Skeletal muscle cell (primary cell): ENCODE measurements around the gene ZNF74.
"Not testable (repeated sequence)": the region's sequence is repeated elsewhere in the genome, so short reads cannot be mapped to it uniquely, and the experiment has no call there.

Experiments used
- DNase-seq: peaks from one replicate; pipeline ENCODE4 v3.0.0-alpha.2; 2010; ENCODE audit warnings: low read depth
- H3K4me3 ChIP-seq: 2 replicates; pipeline ENCODE4 v1.5.1; 2011; ENCODE audit warnings: low read depth, mild to moderate bottlenecking, control low read depth, low read length, moderate library complexity

The ZNF74 gene

DNA sequence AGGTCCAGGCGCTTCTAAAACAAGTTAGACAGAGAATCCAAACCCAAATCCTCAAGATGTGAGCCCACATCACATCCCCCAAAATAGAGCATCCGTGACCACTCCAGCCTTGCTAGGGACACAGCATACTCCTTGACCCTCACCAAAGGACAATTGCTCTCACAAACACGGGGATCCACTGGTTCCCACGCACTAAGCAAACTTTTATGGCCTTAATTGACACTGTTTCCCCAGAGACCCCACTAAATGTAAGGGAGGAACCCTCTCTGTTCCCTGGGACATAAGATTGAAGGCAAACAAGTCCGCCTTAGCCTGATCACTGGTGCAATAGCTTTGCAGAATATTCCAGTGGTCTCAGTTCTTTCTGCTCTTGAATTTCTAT lies 20.1 kb downstream of the ZNF74 start:
- no peak for DNase-seq

GRCh38 chr22:20414450-20414849 lies 20.5 kb downstream of the ZNF74 start:
- H3K4me3 ChIP-seq: no peak overlapping the region

More for the DNA sequence above, 20.1 kb downstream of the ZNF74 start:
- H3K4me3 ChIP-seq: no peak overlapping the region

DNA sequence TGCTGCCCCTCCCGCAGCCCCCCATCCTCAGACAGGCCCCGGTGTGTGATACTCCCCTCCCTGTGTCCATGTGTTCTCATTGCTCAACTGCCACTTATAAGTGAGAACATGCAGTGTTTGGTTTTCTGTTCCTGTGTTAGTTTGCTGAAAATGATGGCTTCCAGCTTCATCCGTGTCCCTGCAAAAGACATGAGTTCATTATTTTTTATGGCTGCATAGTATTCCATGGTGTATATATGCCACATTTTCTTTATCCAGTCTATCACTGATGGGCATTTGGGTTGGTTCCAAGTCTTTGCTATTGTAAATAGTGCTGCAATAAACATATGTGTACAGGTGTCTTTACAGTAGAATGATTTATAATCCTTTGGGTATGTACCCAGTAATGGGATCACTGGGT lies 21.3 kb downstream of the ZNF74 start:
- not testable (repeated sequence) for H3K4me3 ChIP-seq

More at GRCh38 chr22:20414450-20414849, 20.5 kb downstream of the ZNF74 start:
- no peak for DNase-seq

DNA sequence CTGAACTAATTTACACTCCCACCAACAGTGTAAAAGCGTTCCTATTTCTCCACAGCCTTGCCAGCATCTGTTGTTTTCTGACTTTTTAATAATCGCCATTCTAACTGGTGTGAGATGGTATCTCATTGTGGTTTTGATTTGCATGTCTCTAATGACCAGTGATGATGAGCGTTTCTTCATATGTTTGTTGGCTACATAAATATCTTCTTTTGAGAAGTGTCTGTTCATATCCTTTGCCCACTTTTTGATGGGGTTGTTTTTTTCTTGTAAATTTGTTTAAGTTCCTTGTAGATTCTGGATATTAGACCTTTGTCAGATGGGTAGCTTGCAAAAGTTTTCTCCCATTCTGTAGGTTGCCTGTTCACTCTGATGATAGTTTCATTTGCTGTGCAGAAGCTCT lies 21.7 kb downstream of the ZNF74 start:
- H3K4me3 ChIP-seq, DNase-seq: not testable (repeated sequence)

More for the DNA sequence above, 21.3 kb downstream of the ZNF74 start:
- DNase-seq: not testable (repeated sequence)

DNA sequence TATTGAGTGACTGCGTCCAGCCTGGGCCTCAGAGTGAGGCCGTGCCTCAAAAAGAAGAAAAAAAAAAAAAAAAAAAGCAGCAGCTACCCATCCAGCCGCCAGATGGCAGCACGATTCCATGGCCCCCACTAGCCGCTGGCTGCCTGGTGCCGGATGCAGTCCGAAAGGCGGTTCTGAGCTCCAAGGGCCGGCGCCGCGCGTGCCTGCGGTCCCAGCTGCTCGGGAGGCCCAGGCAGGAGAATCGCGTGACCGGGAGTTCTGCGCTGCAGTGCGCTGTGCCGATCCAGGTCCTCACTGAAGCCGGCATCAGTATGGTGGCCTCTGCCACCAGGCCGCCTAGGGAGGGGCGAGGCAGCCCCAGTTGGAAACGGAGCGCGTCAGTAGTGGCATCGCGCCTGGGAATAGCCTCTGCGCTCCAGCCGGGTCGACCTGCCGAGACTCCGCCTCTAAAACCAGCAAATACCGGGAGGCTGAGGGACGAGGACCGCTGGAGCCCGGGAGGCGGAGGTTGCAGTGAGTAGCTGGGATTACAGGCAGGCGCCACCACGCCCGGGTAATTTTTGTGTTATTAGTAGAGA lies 24.3 kb downstream of the ZNF74 start:
- peak; percentile 31 for DNase-seq
- H3K4me3 ChIP-seq: peak overlapping the region; percentile 43

GRCh38 chr22:20419664-20419951 lies 25.7 kb downstream of the ZNF74 start:
- no peak overlapping the region for H3K4me3 ChIP-seq
- no peak for DNase-seq

GRCh38 chr22:20420157-20420842 lies 26.3 kb downstream of the ZNF74 start:
- DNase-seq: no peak
- H3K4me3 ChIP-seq: no peak overlapping the region

- DNase-seq: no peak
- H3K4me3 ChIP-seq: no peak overlapping the region
Observed at GRCh38 chr22:20421507-20421874, 27.5 kb downstream of the ZNF74 start.

GRCh38 chr22:20422271-20423007 lies 28.5 kb downstream of the ZNF74 start:
- H3K4me3 ChIP-seq: no peak overlapping the region
- no peak for DNase-seq

GRCh38 chr22:20423008-20423905 lies 29.3 kb downstream of the ZNF74 start:
- H3K4me3 ChIP-seq: no peak overlapping the region
- DNase-seq: no peak

DNA sequence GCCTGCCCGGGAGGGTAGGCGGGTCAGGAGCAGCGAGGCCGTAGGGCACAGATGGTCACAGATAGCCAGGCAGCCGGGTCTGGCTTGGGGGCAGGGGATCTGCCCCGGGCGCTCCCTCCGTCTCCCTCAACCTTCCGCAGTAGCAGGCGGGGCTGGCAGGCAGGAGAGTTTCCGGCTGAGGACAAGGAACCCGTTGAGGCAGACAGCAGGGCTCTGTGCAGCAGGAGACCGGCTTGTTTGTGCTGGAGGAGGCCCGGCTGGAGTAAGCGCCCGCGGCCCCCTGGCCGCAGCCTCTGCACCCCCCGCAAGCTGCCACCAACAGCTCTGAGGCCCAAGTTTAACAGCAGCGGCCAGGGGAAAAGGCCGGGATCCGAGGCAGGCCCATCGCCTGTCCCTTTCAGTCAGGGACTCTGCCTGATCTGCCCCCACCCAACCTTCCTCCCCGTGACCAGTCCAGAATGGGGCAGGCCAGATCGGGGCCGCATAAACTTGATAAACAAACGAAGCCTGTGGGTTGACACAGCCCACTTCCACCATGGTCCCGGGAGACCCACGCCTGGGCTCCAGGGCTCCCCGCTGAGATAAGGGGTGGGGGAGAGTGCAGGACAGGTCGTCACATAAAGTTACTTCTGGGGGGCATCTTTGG lies 30.1 kb downstream of the ZNF74 start:
- no peak overlapping the region for H3K4me3 ChIP-seq

DNA sequence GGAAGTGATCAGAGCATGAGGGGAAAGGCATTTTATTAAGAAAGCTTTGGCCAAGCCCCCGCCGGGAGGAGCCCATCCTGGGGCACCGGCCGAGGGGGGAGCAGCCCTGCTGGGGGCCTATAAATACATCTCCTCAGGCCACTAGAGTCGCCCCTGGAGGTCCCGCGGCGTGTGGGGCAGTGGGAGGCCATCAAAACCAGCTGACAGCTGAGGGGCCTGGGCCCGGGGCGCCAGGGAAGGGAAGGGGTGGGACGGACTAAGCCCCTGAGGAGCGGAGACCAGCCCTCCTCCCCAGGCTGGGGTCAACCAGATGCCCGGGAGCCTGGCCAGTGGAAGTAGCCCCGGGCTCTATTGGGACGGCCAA lies 30.6 kb downstream of the ZNF74 start:
- no peak for DNase-seq
- no peak overlapping the region for H3K4me3 ChIP-seq

More for the DNA sequence above, 30.1 kb downstream of the ZNF74 start:
- no peak for DNase-seq

GRCh38 chr22:20424932-20425565 lies 31.1 kb downstream of the ZNF74 start:
- no peak for DNase-seq
- H3K4me3 ChIP-seq: no peak overlapping the region

DNA sequence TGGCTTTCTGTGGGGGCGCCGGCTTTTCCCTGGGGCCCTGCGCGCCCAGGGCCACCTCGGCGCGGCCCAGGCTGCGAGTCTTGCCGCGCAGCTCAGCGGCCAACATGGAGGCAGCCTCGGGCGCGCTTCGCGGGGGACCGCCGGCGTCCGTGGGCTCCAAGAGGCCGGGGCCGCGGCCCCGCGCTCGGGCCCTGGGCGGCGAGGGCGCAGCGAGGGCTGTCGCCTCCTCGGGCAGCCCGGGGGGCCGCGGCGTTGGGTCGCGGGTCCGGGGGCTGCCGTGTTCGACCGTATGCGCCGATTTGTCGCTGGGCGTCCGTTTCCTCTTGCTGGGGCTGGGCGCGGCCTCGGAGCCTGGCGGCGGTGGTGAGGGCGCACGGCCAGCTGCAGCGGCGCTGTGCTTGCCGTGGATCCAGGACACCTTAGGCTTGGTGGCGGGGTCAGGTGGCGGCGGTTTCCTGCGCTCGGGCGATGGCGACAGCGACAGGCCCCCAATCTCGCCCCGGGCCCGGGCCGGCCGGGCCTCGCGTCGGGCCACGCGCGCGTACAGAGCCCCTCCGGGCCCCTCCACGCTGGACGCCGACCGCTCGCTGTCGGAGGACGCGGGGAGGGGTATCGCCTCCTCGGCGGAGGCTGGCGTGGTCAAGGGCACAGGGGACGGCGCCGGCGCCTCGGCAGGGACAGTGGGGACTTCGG lies 31.8 kb downstream of the ZNF74 start:
- H3K4me3 ChIP-seq: no peak overlapping the region
- DNase-seq: no peak

GRCh38 chr22:20426259-20426615 lies 32.3 kb downstream of the ZNF74 start:
- H3K4me3 ChIP-seq: no peak overlapping the region

DNA sequence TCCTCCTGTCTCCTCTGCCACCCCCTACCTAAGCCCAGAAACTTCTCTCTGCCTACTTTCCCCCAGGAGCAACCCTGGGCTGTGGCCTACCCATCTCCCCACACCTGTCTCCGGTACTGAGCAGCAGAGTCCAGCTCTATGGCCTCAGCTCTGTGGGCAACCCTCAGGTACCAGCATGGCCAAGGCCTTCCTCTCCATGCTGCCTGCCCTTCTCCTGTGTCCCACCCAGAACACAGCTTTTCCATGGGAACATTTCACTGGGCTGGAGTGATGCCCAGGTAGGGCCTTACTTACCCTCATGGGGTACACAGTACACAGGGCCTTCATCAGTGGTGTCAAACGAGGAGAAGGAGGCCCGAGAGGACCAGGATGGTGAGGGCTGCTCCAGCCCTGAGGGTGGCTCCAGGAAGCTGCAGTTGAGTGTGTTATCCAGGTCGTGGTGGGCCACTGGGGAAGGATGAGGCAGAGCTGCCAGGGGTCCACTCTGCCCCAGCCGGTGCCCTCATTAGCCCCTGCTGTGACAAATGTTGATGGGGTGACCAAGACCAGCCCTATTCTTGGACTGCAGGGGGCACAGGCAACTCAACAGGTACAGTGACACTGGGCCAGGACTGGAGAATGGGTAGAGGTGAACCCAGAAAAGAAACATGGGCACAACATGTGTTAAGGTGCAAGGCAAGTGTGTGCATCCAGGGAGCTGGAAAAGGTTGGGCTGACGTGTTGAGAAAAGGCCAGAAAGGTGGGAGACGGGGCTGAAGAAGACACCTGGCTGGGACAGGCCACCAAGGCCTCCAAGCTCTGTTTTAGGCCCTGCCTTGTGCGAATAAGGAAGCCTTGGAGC lies 33.4 kb downstream of the ZNF74 start:
- no peak for DNase-seq
- H3K4me3 ChIP-seq: no peak overlapping the region

More at GRCh38 chr22:20426259-20426615, 32.3 kb downstream of the ZNF74 start:
- DNase-seq: no peak

- H3K4me3 ChIP-seq: no peak overlapping the region
- DNase-seq: no peak
Observed at GRCh38 chr22:20427945-20428417, 34.0 kb downstream of the ZNF74 start.
